Stimulated activated CD4-positive, alpha-beta T cell treated with anti-CD3 and anti-CD28 coated beads, TNF-alpha, amount 100 ng/mL, for 4 hours (primary cell): ENCODE results near the gene CHTF18.
"Not testable (repeated sequence)": the region's sequence is repeated elsewhere in the genome, so short reads cannot be mapped to it uniquely, and the experiment has no call there.

Experiments used
- DNase-seq, 3 experiments: peaks; one replicate each; pipeline ENCODE4 v3.0.0-alpha.2; 2020; ENCODE audit warnings: low read depth in 3 of 3

The CHTF18 gene

DNA sequence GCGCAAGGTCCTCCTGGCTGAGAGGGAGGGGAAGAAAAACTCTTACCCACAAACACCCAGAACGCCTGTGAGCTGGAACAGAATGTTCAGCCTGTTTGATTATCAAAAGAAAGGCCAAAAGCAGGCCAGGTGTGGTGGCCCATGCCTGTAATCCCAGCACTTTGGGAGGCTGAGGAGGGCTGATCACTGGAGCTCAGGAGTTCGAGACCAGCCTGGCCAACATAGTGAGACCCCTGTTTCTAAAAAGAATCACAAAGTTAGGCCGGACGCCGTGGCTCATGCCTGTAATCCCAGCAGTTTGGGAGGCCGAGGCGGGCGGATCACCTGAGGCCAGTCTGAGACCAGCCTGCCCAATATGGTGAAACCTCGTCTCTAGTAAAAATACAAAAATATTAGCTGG, 12.1 kb upstream of the CHTF18 start:
- not testable (repeated sequence) for DNase-seq

DNA sequence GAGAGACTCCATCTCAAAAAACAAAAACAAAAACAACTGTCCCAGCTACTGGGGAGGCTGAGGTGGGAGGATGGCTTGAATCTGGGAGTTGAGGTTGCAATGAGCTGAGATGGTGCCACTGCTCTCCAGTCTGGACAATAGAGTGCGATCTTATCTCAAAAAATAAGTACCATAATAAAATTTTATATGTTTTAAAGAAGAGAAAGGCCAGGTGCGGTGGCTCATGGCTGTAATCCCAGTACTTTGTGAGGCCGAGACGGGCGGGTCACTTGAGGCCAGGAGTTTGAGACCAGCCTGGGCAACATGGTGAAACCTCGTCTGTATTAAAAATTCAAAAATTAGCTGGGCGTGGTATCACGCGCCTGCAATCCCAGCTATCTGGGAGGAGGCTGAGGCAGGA, 11.6 kb upstream of the CHTF18 start:
- no peak for DNase-seq

DNA sequence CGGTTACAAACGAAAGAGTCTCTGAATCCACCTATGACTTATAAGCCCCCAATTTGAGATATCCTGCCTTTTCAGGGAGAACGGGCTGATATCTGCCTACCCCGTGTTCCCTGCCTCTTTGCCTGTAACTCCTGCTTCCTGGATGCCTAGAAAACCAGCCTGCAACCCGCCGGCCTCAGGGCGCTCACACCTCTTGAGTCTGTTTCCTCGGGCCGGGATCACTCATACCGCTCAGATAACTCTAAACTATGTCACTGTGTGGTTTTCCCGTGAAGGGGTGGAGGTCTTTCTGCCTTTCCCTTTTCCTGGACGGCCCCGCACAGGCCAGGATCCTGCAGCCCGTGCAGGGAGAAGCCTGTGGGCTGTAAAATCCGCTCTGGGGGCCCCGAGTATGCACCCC, 10.6 kb upstream of the CHTF18 start:
- DNase-seq, result no peak

DNA sequence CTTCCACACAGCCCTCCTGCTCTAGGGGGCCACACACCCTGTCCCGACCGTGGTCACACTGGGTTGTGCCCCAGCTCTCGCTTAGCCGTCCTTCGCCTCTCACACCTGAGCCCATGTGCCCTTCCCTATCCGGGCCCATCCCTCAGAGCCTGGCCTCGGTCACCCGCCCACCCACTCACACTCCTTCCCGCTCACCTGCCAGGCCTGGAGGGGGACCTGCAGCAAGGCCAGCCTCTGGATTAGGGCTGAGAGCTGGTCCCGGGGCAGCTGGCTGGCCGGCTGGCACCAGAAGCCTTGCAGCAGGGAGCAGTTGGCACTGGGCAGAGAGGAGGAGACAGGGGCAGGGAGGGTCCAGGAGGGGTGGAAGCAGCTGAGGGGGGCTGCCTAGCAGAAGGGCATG, 10.0 kb upstream of the CHTF18 start:
- DNase-seq, result no peak

DNA sequence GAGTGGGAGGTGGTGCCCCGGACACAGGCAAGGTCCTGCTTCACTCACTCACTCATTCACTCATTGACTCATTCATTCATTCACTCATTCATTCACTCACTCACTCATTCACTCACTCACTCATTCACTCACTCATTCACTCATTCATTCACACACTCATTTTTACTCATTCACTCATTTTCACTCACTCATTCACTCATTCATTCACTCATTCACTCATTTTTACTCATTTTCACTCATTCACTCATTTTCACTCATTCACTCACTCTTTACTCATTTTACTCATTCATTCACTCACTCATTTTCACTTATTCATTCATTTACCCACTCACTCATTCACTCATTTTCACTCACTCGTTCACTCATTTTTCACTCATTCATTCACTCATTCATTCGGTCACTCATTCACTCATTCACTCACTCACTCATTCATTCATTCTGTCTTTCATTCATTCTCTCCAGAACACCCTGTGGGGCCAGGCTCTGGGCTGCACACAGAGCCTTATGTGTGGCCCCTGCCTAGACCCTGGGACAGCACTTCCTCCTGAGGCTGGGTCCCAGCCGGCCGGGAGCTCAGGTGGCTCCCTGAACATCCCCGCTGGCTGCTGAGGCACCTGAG, 9.4 kb upstream of the CHTF18 start:
- DNase-seq, result no peak

DNA sequence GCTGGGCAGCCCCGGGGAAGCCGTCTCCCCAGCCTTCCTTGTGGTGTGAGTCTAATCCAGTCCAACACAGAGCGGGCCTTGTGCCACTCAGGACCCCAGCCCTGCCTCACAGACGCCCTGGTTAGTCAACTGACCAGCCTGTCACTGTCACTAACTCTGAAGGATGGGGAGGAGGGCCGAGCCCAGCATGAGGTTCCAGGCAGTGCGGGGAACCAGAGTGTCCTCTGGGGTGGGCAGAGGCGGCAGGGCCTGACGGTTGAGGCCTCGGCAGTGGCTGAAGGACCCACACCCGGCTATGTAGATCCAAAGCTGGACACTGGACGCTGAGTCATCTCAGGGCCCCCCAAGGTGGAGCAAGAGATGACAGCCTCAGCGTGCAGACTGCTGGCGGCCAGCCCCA, 8.9 kb upstream of the CHTF18 start:
- no peak for DNase-seq

DNA sequence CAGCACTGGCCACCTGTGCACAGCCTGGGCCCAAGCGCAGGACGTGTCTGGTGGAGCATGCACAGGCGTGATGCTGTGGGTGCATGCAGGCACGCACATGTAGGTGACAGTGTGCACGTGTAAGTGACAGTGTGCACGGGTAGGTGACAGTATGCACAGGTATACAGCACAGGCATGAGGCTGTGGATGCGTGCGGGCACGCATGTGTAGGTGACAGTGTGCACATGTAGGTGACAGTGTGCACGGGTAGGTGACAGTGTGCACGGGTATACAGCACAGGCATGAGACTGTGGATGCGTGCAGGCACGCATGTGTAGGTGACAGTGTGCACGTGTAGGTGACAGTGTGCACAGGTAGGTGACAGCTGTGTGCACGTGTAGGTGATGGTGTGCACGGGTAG, 8.1 kb upstream of the CHTF18 start:
- no peak for DNase-seq

DNA sequence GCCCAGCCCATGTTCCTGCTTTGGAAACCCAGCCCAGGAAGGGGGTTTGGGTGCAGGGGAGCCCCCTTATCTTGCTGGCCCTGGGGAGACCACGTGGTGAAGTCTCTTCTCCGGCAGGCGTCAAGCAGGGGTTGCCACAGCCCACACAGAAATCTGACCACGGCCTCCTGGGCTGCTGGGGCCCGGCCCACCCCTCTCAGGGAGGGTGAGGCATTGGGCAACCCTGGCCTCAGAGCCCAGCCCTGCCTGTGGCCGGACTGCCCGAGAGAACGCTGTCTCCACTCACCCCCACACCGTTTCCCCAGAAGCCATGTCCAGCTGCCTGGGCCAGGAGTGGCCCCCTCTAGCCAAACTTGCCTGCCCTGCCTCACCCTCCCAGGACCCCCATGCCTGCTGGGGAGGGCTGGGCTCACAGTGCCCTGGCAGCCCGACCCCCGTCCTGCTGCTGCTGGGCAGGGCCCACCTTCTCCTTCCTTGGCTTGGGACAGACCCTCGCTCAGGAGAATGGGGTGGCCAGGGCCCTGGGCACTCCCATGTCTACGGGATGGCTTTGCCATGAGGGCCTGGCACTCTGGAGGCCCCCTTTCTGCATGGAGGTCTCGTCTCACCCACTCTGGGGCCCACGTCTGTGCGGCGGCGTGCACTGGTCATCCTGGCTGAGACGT, 6.9 kb upstream of the CHTF18 start:
- no peak for DNase-seq

DNA sequence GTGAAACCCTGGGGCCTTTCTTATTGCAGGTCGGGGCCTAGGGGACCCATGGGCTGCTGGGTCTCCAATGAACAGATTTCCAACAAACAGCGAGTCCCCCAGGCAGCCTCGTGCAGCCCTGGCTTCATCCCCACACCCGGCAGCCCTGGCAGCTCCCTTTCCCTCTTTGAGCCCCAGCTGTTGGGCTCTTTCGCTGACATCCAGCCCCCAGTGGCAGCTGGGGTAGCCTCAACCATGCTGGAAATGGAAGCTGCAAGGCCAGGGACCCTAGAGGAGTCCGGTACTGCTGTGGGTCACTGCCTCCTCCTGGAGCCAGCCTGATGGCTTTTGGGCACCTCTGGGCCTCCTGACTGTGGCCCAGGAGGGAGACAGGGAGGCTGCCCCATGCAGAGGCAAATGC, 6.2 kb upstream of the CHTF18 start:
- DNase-seq, result no peak

DNA sequence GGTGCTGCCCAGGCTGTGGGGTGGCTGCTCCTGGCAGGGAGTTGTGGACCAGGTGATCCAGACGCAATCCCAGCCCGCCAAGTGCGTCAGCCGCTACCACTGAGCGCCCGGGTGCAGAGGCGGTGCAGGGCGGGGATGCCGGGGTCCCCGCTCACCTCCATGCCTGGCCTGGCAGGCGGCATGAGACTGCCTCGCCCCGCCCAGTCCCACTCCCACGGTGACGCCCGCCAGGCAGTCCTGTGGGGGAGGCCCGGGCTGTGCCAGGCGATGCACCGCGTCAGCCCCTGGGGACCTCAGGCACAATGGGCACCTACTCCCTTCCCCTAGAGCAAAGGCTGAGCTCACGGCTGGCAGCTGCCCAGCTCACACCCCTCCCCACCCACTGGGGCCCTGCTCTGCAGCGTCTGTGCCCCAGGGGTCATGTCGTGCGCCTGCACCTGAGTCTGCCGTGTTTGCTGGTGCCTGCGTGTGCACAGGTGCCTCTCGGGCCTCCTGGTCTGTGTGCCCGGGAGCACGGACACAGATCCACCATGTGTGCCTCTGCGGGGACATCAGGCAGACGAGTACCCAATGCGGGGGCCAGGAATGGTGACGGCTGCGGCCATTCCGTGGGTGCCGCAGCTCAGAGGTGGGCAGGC, 5.5 kb upstream of the CHTF18 start:
- DNase-seq, result no peak

DNA sequence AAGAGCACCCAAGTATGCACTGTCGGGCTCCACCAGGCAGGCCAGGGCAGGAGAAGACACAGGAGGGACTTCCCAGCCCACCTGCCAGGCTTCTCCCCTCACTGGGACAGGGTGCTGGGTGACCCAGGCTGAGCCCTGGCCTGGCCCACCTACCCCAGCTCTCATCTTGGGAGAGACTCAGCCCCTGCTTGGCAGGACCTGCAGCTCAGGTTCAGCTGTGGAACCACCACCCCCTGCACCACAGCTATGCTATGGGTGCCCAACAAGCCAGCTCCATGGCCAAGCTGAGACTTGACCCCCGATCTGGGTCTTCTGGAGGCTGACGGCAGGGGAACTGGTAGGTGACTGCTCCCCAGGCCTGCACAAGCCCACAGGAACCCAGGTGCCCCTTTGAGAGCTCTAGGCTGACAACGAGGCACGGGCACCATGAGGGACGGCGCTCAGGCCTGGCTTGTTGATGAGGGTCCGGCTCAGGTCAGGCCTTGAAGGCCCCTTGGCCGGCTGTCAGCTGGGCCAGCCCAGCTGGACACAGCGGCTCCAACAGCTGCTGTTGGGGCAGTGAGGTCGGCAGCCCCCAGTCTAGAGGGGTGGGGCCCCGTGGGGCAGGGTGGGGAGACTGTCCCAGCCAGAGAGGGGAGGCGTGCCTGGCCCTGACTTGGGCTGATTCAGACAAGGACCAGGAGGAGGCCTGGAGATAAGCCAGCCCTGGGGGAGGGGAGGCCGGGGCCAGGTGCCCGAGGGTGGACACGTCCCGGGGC, 4.8 kb upstream of the CHTF18 start:
- DNase-seq, result no peak

DNA sequence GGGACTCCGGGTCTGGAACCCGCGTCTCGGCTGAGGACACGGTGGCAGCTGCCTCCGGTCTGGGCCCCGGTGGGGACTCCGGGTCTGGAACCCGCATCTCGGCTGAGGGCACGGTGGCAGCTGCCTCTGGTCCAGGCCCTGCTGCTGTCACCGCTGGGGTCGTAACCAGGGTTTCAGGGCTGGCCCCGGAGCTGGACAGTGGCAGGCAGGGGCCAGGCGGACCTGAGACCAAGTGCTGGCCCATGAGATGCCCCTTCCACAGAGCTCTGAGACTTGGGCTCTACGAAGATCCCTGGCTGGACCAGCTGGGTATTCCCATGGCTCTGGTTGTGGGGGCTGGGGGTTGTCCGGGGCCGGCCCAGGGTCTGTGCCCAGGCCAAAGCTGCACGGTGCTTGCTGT, 4.0 kb upstream of the CHTF18 start:
- no peak for DNase-seq

DNA sequence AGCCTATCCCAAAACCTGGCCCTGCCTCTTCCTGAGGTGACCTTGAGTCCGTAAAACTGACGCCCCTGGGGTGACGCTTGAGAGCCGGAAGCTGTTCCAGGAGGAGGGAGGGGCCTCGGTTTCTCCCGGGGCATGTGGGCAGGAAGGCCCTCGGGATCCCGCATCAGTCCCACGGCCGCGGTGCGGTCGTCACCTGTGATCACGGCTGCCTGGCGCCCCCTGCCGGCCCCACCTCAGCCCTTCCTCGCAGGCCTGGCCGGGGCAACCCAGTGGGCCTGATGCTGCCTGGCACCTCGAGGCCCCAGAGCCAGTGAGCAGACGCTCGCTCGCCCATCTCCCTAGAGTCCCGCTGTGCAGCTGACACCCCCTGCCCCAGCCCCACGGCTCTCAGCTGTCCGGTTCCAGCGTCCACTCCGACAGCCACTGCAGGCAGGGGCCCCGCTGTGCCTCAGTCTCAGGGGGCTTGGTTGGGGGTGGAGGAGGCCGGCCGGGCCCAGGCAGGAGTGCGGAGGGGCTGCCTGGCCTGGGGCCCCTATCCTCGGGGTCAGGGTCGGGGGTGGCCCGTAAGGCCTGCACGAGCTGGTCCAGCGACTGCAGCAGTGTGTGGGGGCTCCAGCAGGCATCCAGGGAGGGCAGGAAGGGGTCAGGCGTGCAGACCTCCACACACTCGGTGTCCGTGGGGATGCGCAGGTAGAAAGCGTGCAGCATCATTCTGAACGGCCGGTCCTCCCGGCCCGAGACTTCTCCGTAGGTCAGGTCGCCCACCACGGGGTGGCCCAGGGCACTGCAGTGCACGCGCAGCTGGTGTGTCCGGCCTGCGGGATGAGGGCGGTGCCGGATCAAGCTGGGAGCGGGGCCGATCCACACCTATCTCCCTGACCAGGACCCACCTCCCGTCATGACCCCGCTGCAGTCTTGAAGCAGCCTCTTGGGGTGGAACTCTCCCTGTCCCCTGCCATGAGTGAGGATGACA, 2.6 kb upstream of the CHTF18 start:
- DNase-seq, result peak; percentile 56 to 65 (median 58)

DNA sequence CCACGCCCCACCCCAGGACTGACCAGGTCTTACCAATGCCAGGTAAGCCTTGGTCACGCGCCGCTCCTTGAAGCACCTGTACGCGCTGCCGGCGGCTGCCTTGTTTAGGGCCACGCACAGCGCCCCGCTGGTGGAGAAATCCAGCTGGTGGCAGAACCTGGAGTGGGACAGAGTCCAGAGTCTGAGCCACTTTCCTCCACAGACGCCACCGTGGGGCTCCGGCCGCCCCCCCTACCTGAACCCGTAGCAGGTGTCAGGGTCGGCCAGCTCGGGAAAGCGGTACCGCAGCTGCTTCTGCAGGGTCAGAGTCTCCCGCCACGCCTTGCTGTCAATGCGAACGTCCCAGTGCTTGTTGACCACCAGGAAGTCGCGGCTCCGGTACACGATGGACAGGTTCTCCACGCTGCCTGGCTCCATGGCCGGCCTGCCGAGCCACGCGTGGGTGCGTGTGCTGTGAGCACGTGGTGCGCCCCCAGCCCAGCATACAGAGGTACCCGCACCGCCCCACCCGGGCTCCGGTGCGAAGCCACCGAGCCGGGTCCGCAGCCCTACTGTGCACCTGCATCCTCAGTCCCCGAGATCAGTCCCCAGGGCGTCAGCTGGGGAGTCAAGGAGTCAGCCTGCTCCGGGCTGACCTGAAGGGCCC, 976 bp upstream of the CHTF18 start:
- DNase-seq, result no peak

DNA sequence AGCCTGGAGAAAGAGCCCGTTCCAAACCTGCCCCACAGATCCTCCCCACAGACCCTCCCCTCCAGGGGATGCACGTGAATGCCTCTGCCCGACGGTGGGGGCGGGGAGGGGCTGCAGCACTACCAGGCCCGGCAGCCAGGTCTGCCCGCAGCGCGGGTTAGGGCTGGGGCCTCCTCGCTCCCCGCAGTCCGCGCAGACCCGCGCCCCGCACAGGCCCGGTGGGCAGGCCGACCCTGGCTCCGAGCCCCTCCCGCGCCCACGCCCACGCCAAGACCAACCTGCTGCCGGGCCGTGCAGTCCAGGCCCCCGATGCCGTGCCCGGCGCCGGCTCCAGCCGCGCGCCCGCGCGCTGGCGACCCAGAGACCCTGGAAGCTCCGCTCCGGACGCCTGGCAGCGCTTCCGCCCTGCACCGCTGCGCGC, 432 bp upstream of the CHTF18 start, which contains the start of gene RPUSD1:
RPUSD1 (minus strand) TSS at position 404 of the 421 bp plus-strand sequence. CDS start 644 bp downstream, outside the sequence.
- no peak for DNase-seq

DNA sequence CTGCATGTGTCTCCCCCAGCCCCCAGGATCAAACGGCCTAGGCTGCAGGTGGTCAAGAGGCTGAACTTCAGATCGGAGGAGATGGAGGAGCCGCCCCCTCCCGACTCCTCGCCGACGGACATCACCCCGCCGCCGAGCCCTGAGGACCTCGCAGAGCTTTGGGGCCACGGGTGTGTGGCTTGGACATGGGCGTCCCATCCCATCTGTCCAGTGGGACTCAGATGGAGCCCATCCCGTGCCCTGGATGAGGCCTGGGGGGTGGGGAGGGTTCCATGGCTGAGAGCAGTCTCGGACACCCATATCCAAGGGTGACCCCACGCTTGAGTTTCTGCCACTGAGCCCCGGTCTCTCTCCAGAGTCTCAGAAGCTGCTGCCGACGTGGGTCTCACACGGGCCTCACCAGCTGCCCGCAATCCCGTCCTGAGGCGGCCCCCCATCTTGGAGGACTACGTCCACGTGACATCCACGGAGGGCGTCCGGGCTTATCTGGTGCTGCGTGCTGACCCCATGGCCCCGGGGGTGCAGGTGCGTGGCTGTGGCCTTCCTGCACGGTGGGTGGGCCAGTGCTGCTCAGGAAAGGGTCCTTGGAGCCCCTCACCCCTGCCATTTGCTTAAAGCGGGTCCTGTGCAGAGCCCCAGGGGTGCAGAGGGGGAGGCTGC, 901 bp downstream of the CHTF18 start:
- DNase-seq, result no peak

DNA sequence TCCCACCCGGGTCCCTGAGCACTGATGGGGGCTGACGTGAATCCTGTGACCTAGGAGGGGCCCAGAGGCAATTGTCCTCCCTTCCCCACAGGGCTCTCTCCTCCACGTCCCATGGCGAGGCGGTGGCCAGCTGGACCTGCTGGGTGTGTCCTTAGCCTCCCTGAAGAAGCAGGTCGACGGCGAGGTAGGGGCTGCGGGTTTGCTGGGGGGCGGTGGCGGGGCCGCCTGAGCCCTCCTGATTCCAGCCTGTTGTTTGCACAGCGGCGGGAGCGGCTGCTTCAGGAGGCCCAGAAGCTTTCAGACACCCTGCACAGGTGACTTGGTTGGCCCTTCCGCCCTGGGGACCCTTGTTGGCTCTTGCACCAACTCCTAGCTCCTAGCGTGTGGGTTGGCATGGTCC, 1.7 kb downstream of the CHTF18 start:
- no peak for DNase-seq

DNA sequence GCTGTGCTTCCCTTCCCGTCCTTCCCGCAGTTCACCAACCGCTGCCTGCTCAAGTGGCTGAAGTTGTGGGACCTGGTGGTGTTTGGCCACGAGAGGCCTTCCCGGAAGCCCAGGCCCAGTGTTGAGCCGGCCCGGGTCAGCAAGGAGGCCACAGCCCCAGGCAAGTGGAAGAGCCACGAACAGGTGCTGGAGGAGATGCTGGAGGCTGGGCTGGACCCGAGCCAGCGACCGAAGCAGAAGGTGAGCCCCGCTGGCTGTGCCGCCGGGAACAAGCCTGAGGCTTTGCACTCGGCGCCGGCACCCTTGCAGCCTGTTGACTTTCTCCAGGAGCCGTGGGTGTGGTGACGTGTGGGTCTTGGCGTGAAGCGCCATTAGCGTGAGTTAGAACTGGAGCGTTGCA, 2.7 kb downstream of the CHTF18 start:
- no peak for DNase-seq

DNA sequence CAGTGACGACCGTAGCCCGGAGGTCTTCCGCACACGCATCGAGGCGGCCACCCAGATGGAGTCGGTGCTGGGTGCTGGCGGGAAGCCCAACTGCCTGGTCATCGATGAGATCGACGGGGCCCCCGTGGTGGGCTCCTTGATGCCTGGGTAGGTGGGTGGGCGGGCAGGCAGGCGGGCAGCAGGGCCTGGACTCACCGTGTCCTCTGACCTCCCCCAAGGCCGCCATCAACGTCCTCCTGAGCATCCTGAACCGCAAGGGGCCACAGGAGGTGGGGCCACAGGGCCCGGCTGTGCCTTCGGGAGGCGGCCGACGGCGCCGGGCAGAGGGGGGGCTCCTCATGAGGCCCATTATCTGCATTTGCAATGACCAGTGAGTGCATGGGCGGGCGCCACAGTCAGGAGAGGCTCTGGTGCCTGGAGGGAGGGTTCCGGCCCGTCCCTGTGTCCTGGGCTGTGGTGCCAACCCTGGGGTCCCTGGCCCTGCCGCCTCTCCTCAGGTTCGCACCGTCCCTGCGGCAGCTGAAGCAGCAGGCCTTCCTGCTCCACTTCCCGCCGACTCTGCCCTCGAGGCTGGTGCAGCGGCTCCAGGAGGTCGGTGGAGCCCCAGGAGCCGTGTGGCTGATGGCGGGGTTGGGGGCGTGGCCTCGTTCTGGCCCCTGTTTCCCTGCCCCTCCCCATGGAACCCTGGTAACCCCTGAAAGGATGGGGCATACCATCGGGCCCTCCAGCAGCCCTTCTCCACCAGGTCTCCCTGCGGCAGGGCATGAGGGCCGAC, 4.0 kb downstream of the CHTF18 start:
- no peak for DNase-seq

DNA sequence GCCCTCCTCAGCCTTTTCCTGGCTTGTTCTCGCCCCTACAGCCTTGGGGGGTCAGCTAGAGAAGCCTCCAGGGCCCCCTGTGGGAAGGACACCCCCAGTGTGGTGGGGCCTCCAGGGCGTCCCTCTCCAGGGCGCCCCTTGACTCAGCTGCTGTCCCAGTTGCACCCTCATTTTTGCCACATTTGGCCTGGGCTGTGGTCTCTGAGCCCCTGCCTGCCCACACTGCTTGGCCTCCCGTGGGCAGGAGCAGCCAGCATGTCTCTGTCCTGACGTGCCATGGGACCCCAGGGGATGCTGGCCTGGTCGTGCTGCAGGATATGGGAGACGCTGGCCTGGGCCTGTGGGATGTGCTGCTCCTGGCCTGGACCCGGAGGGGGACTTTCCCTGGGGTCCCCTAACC, 5.0 kb downstream of the CHTF18 start:
- DNase-seq, result no peak
